GM18499 (cell line): Measurements from ENCODE around the gene DNASE1L2.
A peak's percentile ranks its signal among the peaks of the same experiment; 100 is the strongest.
"Not testable (repeated sequence)": the region's sequence is repeated elsewhere in the genome, so short reads cannot be mapped to it uniquely, and the experiment has no call there.

ENCODE experiments used
- ATAC-seq: cut with Tn5 transposase; IDR thresholded peaks from one replicate; pipeline ENCODE4 v1.9.1; 2021; ENCODE audit warnings: moderate number of reproducible peaks; ENCODE audit not compliant: insufficient read depth, unreplicated experiment

DNASE1L2 gene

DNA sequence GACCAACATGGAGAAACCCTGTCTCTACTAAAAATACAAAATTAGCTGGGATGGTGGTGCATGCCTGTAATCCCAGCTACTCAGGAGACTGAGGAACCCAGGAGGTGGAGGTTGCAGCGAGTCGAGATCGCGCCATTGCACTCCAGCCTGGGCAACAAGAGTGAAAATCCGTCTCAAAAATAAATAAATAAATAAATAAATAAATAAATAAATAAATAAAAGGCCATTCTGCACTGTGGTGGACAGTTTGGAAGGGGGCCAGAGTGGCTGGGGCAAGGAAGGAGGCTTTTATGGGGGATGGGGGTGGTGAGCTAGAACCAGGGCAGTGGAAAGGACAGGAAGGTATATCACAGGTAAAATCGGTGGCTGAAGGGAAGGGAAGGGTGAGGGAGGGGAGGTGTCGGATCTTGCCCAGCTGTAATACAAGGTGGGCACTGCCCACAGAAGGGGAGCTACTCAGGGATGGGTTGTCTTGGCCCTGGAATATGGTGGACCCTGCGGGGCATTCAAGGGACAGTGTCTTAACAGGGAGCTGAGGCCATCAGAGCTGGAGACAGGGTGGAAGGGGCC, 33.0 kb upstream of the DNASE1L2 start:
- not testable (repeated sequence) for ATAC-seq

DNA sequence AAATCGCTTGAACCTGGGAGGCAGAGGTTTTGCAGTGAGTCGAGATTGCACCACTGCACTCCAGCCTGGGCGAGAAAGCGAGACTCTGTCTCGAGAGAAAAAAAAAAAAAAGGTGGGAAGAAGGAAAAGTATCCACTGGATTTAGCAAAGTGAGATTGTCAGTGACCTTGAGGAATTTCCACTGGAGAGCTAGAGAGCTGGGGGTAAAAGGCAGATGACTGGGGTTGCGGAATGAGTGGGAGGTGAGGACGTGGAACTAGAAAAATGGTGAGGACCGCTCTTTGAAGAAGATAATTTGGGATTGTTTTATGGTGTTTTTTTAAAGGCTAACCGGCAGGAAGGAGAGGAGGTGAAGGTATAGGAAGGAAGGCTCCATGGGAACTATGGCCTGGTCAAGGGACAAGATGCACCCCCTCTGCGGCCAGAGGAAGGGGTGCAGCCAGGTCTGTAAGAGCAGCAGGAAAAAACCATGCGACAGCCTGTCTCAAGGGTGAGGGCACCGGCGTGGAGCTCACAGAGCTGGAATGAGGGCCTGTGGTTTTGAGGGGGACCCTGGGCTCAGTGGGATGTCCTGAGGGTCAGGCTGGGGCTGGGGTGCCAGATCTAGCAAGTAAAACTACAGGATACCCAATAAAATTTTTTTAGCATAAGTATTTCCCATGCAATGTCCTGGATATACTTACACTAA, 31.7 kb upstream of the DNASE1L2 start:
- no peak for ATAC-seq

DNA sequence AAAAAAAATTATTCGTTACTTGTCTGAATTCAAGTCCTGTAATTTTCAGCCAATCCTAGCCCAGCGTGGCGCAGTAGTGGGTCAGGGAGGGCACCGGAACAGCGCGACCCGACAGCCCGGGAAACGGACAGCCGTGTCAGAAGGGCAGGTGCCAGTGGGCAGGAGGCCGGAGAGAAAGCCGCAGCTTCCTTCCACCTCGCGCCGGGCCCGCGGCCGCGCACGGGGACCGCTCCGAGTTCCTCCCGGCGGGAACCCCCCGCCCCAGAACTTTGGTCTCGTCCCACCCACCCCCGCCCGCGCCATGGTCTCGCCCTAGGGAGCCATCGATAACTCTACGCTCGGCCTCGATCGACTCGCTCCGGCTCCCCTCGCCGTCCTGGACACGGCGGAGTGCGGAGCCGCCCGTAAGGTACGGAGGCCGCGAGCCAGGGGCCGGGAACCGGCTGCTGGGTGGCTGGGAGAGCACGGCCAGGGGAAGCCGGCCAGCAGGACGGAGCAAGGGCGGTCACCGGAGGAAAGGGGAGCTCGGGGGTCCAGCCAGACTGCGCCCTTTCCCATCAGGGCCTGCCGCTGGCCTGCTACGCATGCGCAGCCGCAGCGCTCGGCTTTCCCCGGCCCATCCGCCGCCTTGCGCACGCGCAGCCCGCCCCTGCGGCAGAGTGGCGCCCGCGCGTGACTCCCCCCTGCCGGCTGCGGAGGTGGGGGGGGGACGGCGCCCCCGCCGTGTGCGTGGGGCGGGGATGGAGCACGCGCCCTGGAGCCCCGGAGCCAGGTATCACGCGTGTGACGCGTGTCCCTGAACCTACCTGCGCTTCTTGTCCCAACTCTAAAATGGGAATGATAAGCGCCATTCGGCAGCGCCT, 30.9 kb upstream of the DNASE1L2 start, which contains the start of gene MLST8:
Gene MLST8 (plus strand): TSS at position 351 of the 863 bp plus-strand sequence. CDS start 632 bp downstream, outside the sequence.
- ATAC-seq = peak; percentile 45

DNA sequence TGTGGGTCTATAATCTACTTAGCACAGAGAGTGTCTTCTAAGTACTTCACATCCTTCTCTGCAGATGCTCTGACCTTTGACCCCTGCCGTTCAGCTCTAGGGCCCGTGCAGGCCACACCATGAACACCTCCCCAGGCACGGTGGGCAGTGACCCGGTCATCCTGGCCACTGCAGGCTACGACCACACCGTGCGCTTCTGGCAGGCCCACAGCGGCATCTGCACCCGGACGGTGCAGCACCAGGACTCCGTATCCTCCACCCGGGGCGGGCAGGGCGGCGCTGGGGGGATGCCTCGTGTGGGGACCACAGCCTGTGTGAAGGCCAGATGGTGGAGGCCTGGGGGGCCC, 30.3 kb upstream of the DNASE1L2 start:
- no peak for ATAC-seq

DNA sequence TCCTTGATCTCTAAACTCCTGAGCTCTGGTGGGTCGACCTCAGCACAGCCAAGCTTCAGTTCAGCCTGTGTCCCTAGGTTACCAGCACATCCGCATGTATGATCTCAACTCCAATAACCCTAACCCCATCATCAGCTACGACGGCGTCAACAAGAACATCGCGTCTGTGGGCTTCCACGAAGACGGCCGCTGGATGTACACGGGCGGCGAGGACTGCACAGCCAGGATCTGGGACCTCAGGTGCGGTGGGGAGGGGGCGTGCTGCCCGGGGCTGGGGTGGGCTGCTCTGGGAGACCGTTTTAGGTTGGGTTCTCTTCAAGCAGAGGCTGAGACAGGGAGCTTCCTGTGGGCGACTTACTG, 29.8 kb upstream of the DNASE1L2 start:
- no peak for ATAC-seq

DNA sequence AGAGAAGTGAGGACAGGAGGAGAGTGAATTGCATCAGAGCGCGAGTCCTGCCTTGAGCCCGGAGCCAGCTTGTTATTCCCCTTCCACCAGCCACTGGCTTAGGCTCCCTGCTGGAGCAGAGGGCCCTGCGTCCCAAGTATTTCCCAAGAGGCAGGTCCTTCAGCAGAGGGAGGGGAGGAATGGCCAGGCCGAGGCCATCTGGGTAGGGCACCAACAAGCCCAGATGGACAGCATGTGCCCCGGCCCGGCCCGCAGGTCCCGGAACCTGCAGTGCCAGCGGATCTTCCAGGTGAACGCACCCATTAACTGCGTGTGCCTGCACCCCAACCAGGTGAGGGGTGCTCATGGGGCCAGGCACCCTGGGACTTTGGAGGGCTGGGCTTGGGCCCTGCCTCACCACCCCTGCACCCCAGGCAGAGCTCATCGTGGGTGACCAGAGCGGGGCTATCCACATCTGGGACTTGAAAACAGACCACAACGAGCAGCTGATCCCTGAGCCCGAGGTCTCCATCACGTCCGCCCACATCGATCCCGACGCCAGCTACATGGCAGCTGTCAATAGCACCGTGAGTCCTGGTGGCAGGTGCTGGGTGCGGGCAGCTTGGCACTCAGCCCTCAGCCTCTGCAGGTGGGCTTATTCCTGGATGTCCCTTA, 29.3 kb upstream of the DNASE1L2 start:
- ATAC-seq = no peak

DNA sequence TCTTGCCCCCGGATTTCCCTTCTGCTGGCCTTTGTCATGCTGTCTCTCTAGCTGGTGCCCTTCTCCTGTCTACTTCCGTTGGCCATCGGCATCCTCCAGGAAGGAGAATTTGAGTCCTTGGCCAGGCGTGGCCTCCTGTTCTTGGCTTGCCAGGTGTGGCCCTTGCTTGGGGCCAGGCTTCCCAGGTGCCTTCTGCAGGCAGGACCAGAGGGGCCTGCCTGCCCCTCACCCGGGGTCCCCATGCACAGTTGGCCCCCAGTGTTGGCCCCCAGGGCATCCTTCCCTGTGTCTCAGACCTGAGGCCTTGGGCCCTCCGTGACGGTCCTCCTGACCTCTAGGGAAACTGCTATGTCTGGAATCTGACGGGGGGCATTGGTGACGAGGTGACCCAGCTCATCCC, 28.4 kb upstream of the DNASE1L2 start:
- ATAC-seq = no peak

DNA sequence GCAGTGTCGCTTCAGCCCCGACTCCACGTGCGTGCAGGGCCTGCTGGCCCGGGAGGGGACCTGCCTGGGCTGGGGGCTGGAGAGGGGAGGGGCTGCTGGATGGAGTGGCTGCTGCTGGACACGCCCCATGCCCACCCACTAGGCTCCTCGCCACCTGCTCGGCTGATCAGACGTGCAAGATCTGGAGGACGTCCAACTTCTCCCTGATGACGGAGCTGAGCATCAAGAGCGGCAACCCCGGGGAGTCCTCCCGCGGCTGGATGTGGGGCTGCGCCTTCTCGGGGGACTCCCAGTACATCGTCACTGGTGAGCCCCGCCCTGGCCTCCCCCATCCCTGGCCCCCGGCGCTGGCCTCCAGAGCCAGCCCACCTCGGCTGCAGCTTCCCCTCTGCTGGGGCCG, 27.9 kb upstream of the DNASE1L2 start:
- no peak for ATAC-seq

DNA sequence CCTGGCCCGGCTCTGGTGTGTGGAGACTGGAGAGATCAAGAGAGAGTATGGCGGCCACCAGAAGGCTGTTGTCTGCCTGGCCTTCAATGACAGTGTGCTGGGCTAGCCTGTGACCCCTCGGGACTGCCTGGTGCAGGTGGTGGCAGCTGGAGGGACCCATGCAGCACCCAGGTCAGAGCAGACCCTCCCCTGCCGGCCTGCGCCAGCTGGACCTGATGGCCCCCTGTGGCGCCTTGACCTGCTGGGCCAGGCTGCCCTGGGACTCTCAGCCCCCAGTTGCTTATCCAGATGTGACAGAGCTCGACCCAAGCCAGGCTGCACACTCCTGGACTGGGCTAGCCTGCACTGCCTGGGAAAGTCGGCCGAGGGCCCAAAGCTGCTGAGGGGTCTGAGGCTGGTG, 27.5 kb upstream of the DNASE1L2 start:
- ATAC-seq = no peak

DNA sequence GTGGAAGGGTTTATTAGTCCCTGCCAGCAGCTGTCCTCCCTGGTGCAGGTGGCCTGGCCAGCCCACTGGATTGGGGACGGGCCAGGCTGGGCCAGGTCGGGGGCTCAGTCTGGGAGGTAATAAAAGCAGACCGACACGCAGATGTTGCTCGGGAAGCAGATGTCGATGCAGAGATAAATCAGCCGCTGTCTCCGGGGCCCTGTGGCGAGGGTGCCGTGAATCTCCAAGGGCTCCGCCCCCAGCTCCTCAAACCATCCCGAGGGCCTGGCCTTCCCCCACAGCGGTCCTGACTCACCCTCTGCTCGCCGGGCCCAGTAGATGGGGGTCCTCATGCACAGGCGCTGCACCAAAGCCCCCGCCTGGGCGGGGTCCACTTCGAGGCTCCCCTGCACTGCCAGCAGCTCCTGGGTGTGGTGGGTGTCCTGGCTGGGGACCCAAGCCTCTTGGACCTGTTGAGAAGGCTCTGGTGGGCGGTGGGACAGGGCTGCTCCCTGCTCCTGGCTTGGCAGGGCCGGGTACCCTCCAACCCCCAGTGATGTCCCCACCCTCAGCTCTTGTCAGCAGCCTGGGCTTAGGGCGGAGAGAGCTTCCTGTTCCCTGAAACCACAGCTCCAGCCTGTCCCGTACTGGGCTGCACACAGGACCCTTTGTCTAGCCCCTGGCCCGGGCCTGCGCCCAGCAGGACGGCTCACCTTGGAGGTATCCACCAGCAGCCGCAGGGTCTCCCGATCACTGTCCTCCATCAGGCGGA, 26.8 kb upstream of the DNASE1L2 start:
- no peak for ATAC-seq

DNA sequence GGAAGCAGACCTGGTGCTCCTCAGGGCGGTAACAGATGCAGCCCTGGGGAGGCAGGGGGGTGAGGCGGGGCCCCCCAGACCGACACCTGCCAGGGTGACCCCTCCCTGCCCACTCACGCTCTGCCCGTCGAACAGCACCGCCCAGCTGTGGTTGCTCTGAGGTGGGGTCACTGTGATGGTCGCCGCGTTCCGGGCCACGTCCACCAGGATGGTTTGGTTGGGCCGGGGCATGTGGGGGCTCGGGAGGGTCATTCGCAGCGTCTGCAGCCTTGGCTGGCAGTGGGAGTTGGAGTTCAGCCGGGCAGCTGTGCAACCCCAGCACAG, 26.3 kb upstream of the DNASE1L2 start:
- ATAC-seq = no peak

DNA sequence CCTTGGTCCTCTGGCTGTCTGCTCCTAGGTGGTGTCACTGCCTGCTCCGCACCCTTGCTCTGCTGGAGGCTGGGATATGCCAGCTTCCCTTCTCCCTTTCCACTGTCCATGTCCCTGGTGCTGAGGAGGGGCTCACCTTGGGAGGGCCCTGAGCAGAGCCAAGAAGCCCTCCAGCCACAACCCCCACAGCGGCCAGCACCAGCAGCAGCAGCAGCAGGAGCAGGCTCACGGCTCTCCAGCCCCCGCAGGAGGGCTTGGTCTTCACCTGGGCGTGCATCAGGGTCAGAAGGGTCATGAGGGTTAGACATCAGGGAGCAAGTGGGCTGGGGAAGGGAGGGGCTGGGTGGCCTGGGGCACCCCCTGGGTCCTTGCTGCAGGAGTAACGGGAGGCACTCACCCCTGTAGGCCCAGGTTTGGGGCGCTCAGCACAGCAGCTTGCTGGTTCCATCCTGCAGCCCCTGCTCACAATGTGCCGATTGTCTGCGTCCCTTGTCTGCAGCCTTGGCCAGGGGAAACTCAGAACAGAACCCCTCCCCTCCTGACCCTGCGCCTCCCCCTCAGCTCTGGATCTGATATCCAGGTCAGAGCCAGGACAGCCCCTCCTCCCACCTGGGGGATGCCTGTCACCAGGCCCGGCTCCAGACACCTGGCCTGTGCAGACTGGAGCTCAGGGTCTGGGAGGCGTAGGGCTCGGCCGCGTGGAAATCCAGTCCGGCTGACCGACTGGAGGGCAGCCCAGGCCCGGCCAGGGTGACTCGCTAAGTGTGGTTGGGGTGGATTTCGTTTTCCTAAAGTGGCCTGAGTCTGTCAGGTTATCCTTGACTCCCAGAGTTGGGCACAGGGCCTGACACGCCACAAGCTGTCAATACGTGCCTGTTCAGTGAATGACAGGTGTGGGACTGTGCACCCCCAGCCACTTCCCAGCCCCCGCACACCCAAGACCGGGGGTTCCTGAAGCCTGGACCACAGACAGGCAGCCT, 25.6 kb upstream of the DNASE1L2 start, which contains the start of gene BRICD5:
Gene BRICD5 (minus strand): TSS at position 478 of the 980 bp plus-strand sequence. CDS start 30 bp downstream, at position 448.
- ATAC-seq = no peak

DNA sequence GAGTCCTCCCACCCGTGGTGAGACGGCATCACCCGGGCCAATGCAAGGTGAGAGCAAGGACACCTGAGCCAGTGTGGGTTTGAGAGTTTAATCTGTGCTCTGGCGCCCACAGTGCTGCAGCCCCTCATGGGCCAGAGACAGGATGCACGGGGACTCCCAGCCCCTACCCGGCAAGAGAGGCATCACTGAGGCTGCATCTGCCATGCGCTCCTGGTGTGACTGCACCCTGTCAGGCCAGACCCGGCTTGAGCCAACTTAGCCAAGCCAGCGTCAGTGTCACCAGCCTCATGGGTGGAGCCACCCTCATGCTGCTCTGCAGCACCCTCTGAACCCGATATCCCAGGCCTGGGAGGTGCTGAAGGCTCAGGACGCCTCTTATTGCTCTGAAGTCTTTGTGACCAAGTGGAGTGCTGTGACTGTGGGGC, 24.3 kb upstream of the DNASE1L2 start:
- ATAC-seq = no peak

DNA sequence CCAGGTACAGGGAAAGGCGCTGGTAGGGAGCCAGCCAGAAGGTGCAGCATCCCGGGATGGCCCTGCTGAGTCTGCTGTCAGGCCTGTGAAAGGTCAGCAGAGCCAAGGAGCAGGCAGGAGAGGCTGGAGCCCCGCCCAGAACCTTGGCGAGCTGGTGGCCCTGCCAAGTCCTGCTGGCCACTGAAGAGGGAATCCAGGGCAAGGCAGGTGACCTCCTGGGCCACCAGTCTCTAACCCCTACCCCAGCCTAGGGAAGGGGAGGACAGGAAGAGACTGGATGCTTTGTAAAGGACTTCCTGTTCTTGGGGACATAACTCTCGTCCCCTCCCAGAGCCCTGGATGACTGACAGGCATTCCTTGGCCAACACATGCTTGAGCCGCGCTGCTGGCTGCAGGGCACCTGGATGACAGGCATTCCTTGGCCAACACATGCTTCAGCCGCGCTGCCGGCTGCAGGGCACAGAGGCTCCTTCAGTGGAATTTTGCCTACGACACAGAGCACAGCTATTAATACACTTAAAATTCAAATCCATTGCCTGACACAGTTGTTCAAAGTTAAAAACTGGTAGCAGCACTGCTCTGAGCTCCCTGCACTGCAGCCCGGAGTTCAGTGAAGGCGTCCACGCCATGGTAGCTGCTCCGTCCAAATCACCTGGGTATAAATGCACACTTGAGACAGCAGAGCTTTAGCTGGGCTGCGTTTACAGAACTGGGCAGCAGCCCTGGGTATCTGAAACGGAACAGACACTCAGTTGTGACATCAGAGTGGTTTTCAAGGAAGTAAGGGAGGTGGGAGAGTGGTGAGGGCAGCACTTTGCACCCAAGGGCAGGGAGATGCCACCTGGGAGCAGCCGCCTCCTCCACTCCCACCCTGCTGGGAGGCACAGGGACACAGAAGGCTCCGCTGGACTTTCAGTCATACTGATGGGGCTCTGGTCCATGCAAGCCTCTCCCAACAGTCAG, 23.6 kb upstream of the DNASE1L2 start:
- ATAC-seq = no peak

DNA sequence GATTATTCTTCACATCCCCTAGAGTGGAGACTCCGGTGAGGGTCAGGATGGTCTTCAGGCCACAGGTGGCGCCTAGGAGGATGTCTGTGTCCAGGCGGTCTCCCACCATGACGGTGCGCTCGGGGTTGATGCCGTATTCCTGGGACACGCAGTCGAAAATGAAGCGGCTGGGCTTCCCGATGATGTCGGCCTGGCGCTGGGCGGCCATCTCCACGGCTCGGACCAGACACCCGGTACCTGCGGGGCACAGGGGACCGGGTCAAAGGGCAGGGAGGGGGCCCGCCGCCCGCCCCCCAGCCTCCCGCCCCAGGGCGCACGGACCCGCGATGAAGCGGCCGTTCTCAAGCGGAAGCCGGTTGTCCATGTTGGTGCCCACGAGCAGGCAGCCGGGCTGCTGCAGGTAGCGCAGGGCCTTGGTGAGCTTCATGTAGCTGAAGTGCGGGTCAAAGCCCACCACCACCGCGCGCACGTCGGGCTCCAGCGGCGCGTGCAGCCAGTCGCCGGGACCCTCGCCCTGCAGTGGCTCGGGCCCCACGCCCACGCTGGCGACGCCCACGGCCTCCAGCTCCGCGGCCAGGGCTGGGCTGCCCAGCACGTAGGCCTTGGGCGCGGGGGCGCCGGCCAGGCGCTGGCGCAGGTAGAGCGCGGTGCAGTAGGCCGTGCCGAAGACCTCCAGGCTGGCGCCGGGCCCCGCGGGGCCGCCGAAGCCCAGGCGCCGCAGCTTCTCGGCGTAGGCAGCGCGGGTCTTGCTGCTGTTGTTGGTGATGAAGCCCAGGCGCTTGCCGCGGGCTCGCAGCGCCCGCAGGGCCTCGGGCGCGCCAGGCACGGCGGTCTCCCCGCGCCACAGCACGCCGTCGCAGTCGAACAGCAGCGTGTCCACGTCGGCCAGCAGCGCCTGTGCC, 22.2 kb upstream of the DNASE1L2 start:
- peak; percentile 17 for ATAC-seq

DNA sequence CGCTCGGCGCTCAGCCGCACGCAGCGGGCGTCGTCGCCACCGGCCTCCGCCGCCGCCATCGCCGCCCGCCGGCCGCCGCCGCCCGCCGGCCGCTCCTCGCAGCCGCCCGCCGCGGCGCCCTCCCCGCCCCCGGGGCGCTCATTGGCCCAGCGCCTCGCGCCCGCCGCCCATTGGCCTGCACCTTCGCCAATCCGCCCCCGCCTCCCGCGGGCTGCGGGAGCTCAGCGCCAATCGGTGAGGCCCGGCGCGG, 21.6 kb upstream of the DNASE1L2 start, which contains the start of gene PGP:
Gene PGP (minus strand): TSS at position 122 of the 250 bp plus-strand sequence. CDS start 63 bp downstream, at position 59.
- peak; percentile 60 for ATAC-seq

DNA sequence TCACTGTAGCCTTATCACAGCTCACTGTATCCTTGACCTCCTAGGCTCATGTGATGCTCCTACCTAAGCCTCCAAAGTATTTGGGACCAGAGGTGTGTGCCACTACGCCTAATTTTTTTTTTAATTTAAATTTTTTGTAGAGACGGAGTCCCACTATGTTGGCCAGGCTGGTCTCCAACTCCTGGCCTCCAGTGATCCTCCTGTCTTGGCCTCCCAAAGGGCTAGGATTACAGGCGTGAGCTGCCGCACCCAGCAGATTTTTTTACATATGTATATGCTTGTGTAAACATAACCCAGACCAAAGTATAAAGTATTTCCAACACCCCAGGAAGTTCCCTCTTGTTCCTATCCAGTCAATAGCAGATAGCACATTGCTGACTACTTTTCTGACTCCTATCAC, 19.9 kb upstream of the DNASE1L2 start:
- no peak for ATAC-seq
